HCT116 (cell line): Measurements from ENCODE around the gene EMD. TPM values are rescaled to one million over a fixed set of nuclear protein-coding genes. Genes with fewer than 3 reads are reported as not detected.

Experiments used
- ATAC-seq: fragments of 200-7000 bp; cut with Tn5 transposase; 2 replicates; pipeline ENCODE4 v1.9.1; 2020; ENCODE audit warnings: mild to moderate bottlenecking, moderate library complexity
- BruUV-seq: library from RNA; stranded (reverse); fragments of 400-500 nt; replicated peaks from 2 replicates; lab custom pipeline; 2021; lab: Mats Ljungman, UMichigan
- CTCF ChIA-PET: fragments of 300-600 bp; sonication (Branson Sonifier 250); formaldehyde crosslinking; loops from one replicate; lab custom pipeline; 2021; ENCODE audit warnings: antibody characterized with exemption; lab: Charles Lee
- POLR2A ChIA-PET: fragments of 300-600, 350-600 bp; sonication (Branson Sonifier 250); formaldehyde crosslinking; loops from one replicate; lab custom pipeline; 2021; ENCODE audit warnings: antibody characterized with exemption; lab: Charles Lee
- RAD21 ChIA-PET, 2 experiments: fragments of 300-600 bp; sonication (Branson Sonifier 250); formaldehyde crosslinking; loops; one replicate each; lab custom pipeline; 2023; ENCODE audit warnings: low total read pairs in 2 of 2; ENCODE audit not compliant: uncharacterized antibody in 2 of 2, unreplicated experiment in 2 of 2, low non-redundant PET in 1 of 2; lab: Charles Lee
- DNase-seq: peaks from one replicate; pipeline ENCODE4 v3.0.0-alpha.2; 2010; ENCODE audit warnings: low read depth, low spot score
- H2AFZ ChIP-seq: fragments of 200-600 bp; shearing (Covaris generic), sonication (generic); 2 replicates; pipeline ENCODE4 v1.6.1; 2017; ENCODE audit warnings: low read depth, mixed run types, mixed read lengths, antibody characterized with exemption, low read length; ENCODE audit not compliant: poor library complexity, severe bottlenecking
- H3K27ac ChIP-seq: 2 replicates; pipeline ENCODE4 v1.5.1; 2012; ENCODE audit warnings: low read depth, low read length
- H3K27me3 ChIP-seq: fragments of 200-600 bp; sonication (generic); 2 replicates; pipeline ENCODE4 v1.6.1; 2016; ENCODE audit warnings: mixed run types, low read length, mixed read lengths; ENCODE audit not compliant: insufficient read depth
- H3K36me3 ChIP-seq, 2 experiments: fragments of 200-500 bp in 1 of 2; fragments of 200-600 bp in 1 of 2; sonication (Bioruptor generic) in 1 of 2; sonication (generic) in 1 of 2; 2 replicates each; pipeline versions ENCODE4 v1.5.1 to v1.6.1; 2014 to 2016; ENCODE audit warnings: low read length in 2 of 2, inconsistent platforms in 1 of 2, mixed read lengths in 1 of 2, mixed run types in 1 of 2; ENCODE audit not compliant: insufficient read depth in 2 of 2, control insufficient read depth in 1 of 2
- H3K4me1 ChIP-seq, 2 experiments: fragments of 200-600 bp in 1 of 2; sonication (generic) in 1 of 2; 2 replicates each; pipeline versions ENCODE4 v1.5.1 to v1.6.1; 2012 to 2017; ENCODE audit warnings: low read length in 2 of 2, inconsistent platforms in 1 of 2, mild to moderate bottlenecking in 1 of 2, mixed read lengths in 1 of 2, mixed run types in 1 of 2, moderate library complexity in 1 of 2; ENCODE audit not compliant: insufficient read depth in 2 of 2, control insufficient read depth in 1 of 2
- H3K4me2 ChIP-seq: fragments of 200-600 bp; sonication (generic); 2 replicates; pipeline ENCODE4 v1.6.1; 2017; ENCODE audit warnings: mixed run types, low read length, mixed read lengths
- H3K4me3 ChIP-seq, 2 experiments: fragments of 200-600 bp in 1 of 2; sonication (generic) in 1 of 2; replicated peaks in 1 of 2; 2 replicates each; pipeline ENCODE4 v1.5.1; 2011 to 2016; ENCODE audit warnings: low read length in 2 of 2, control low read depth in 1 of 2, low read depth in 1 of 2, mild to moderate bottlenecking in 1 of 2, mixed read lengths in 1 of 2, mixed run types in 1 of 2
- H3K79me2 ChIP-seq: fragments of 200-600 bp; sonication (generic); 2 replicates; pipeline ENCODE4 v1.6.1; 2017; ENCODE audit warnings: mild to moderate bottlenecking, mixed run types, low read length, moderate library complexity, mixed read lengths; ENCODE audit not compliant: insufficient read depth
- H3K9ac ChIP-seq: fragments of 200-600 bp; sonication (generic); 2 replicates; pipeline ENCODE4 v1.6.1; 2016; ENCODE audit warnings: low read length, mixed read lengths
- H3K9me2 ChIP-seq: fragments of 200-600 bp; sonication (generic), shearing (Covaris generic); 2 replicates; pipeline ENCODE4 v1.6.1; 2017; ENCODE audit warnings: mixed run types, mild to moderate bottlenecking, moderate library complexity; ENCODE audit not compliant: insufficient read depth
- H3K9me3 ChIP-seq, 2 experiments: fragments of 200-500 bp in 1 of 2; fragments of 200-600 bp in 1 of 2; sonication (Bioruptor generic) in 1 of 2; sonication (generic) in 1 of 2; 2 replicates each; pipeline ENCODE4 v1.6.1; 2014 to 2017; ENCODE audit warnings: low read length in 2 of 2, mixed read lengths in 2 of 2, inconsistent platforms in 1 of 2, low read depth in 1 of 2, mild to moderate bottlenecking in 1 of 2, mixed run types in 1 of 2, moderate library complexity in 1 of 2; ENCODE audit not compliant: control insufficient read depth in 1 of 2, insufficient read depth in 1 of 2
- H4K20me1 ChIP-seq: fragments of 200-600 bp; sonication (generic), shearing (Covaris generic); 2 replicates; pipeline ENCODE4 v1.6.1; 2017; ENCODE audit warnings: mixed run types, mild to moderate bottlenecking, moderate library complexity; ENCODE audit not compliant: insufficient read depth
- JUND ChIP-seq: IDR thresholded peaks from 2 replicates; pipeline ENCODE4 v1.6.1; 2012
- POLR2AphosphoS5 ChIP-seq: IDR thresholded peaks from 2 replicates; pipeline ENCODE4 v1.6.1; 2011; ENCODE audit warnings: mild to moderate bottlenecking, low read depth, low read length, moderate library complexity
- SRF ChIP-seq: IDR thresholded peaks from 2 replicates; pipeline ENCODE4 v1.6.1; 2012; ENCODE audit warnings: low read depth
- YY1 ChIP-seq: IDR thresholded peaks from 2 replicates; pipeline ENCODE4 v1.6.1; 2011; ENCODE audit warnings: low read length, low read depth, moderate library complexity, mild to moderate bottlenecking; ENCODE audit not compliant: insufficient replicate concordance; ENCODE audit errors: extremely low read depth
- intact Hi-C: fragments of 100-400 bp; cut with micrococcal nuclease; formaldehyde crosslinking; loops from 2 replicates; pipeline ENCODE4 v1.10.0; 2022
- total RNA-seq: library from RNA; stranded (reverse); gene quantifications from one replicate; pipeline ENCODE4 v1.2.1, GENCODE V29; 2021; ENCODE audit not compliant: unreplicated experiment
- TF ChIP-seq, protein P1 (sequence below): IDR thresholded peaks from 2 replicates; pipeline ENCODE4 v1.6.1; 2012

Gene EMD
- total RNA-seq, 1 experiment from 2014 or later, result 102 TPM

GRCh38 chrX:154409222-154409871 is 30.3 kb downstream of the EMD start, which contains the start of gene DNASE1L1:
TSS of gene DNASE1L1 (minus strand) at chrX:154409254. CDS start at chrX:154405568, 3,686 bp downstream.
- Histone ChIP-seq H3K4me2 (peak within 1 kb of the TSS; percentile 87), H3K9ac (peak within 1 kb of the TSS; percentile 73), H3K27me3 (no peaks in the 10 kb centered on the region), H3K79me2 (no peaks in the 10 kb centered on the region), H3K4me1 (peaks cover 15 to 35% of the 10 kb centered on the region in 2 experiments), H3K9me3 (no peaks in the 10 kb centered on the region), H3K27ac (peak within 1 kb of the TSS; percentile 91), H3K4me3 (peak within 1 kb of the TSS; percentile 54 to 64), H4K20me1 (no peaks in the 10 kb centered on the region), H3K36me3 (no peaks in the 10 kb centered on the region), H3K9me2 (no peaks in the 10 kb centered on the region), H2AFZ (no peak within 1 kb of the TSS)
- no TSS peak for BruUV-seq
- peak; percentile 81 for ATAC-seq
- POLR2A ChIA-PET, result interaction anchor here (1.7 to 1.9 kb wide), 2 partner anchors 9 to 11 kb away, joined by 10 to 12 read pairs; partner anchors contain the start of gene RPL10
- TF ChIP-seq POLR2AphosphoS5, result peak; percentile 53
- TF ChIP-seq YY1, result no peak
- DNase-seq, result no peak
- RAD21 ChIA-PET, result interaction anchor here in 1 of 2 experiments (0.6 to 1.6 kb wide), 2 partner anchors 20 to 36 kb away, joined by 3 to 5 read pairs; partner anchors contain the start of gene ATP6AP1
- intact Hi-C loops, result loop anchor here (5.0 kb wide), 1 partner anchor 68 kb away; the partner anchor contains the start of gene LAGE3
- CTCF ChIA-PET, result interaction anchor here (0.9 kb wide), 1 partner anchor 36 kb away, joined by 3 read pairs; no protein-coding TSS in a partner anchor

GRCh38 chrX:154411981-154412340 is 32.9 kb downstream of the EMD start:
- Histone ChIP-seq H3K9me3 (no peaks in the 10 kb centered on the region), H3K4me2 (peak overlapping the region; percentile 82), H3K4me3 (peak overlapping the region; percentile 54 to 66), H4K20me1 (no peaks in the 10 kb centered on the region), H3K4me1 (peaks cover 15 to 35% of the 10 kb centered on the region in 2 experiments), H3K79me2 (no peaks in the 10 kb centered on the region), H3K9ac (peak overlapping the region; percentile 78), H2AFZ (no peak overlapping the region), H3K36me3 (no peaks in the 10 kb centered on the region), H3K9me2 (no peaks in the 10 kb centered on the region), H3K27ac (peak overlapping the region; percentile 91), H3K27me3 (no peaks in the 10 kb centered on the region)
- intact Hi-C loops, result no loop called here
- BruUV-seq, result no TSS peak
- TF ChIP-seq, protein P1, sequence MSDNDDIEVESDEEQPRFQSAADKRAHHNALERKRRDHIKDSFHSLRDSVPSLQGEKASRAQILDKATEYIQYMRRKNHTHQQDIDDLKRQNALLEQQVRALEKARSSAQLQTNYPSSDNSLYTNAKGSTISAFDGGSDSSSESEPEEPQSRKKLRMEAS, result no peak
- no peak for TF ChIP-seq JUND
- TF ChIP-seq SRF, result no peak
- TF ChIP-seq YY1, result no peak
- TF ChIP-seq POLR2AphosphoS5, result peak; percentile 52; the same call in 1 of the 2 replicates
- ChIA-PET POLR2A (interaction anchor here (1.0 to 2.2 kb wide), 4 partner anchors 13 to 115 kb away, joined by 3 to 9 read pairs (median 4); partner anchors contain the start of genes RPL10 and SLC10A3), CTCF (interaction anchor here (1.0 to 1.5 kb wide), 2 partner anchors 13 to 38 kb away, joined by 4 read pairs; no protein-coding TSS in a partner anchor), RAD21 (no interaction called here)
- ATAC-seq (peak; percentile 62), DNase-seq (no peak)
